Loucy (cell line): ENCODE results near the gene SGCA.

Experiments used
- CTCF ChIP-seq: fragments of 200-600 bp; sonication (generic); conservative IDR thresholded peaks from 2 replicates; pipeline ENCODE4 v1.5.1; 2014; ENCODE audit warnings: mild to moderate bottlenecking, antibody characterized with exemption, low read length
- EZH2phosphoT487 ChIP-seq: fragments of 200-600 bp; IDR thresholded peaks from 2 replicates; pipeline ENCODE4 v1.6.1; 2018; ENCODE audit warnings: antibody characterized with exemption, mild to moderate bottlenecking, moderate library complexity, borderline replicate concordance

GRCh38 chr17:50184611-50185398 lies 19.0 kb downstream of the SGCA start:
- TF ChIP-seq EZH2phosphoT487: no peak
- TF ChIP-seq CTCF: no peak
